Activated T-cell treated with anti-CD3 and anti-CD28 coated beads, Interleukin-2, amount 50 U/mL, for 72 hours (primary cell): Measurements from ENCODE around the gene CHST11. TPM values are rescaled to one million over a fixed set of nuclear protein-coding genes. Genes with fewer than 3 reads are reported as not detected.

Source experiments
- ATAC-seq, 2 donors: fragments of 150-1000 bp; cut with Tn5 transposase; replicated peaks in 1 of 2; 2 replicates each; pipeline ENCODE4 v1.10.0; 2021; ENCODE audit warnings: moderate library complexity in 2 of 2, mild to moderate bottlenecking in 1 of 2
- DNase-seq, 2 donors: peaks; one replicate each; pipeline ENCODE4 v3.0.0; 2021 to 2022; ENCODE audit warnings: mixed read lengths in 1 of 2
- H3K27ac Mint-ChIP-seq: one replicate; pipeline ENCODE4 v1.8.0; 2022; ENCODE audit warnings: mild to moderate bottlenecking, moderate library complexity, mixed read lengths
- H3K27me3 Mint-ChIP-seq: one replicate; pipeline ENCODE4 v1.8.0; 2022; ENCODE audit warnings: low read depth, mixed read lengths
- H3K36me3 Mint-ChIP-seq, 2 donors: one replicate each; pipeline ENCODE4 v1.8.0; 2022; ENCODE audit warnings: mixed read lengths in 2 of 2, mild to moderate bottlenecking in 1 of 2; ENCODE audit not compliant: insufficient read depth in 2 of 2
- H3K4me1 Mint-ChIP-seq: one replicate; pipeline ENCODE4 v1.8.0; 2022; ENCODE audit warnings: low read depth, mixed read lengths
- H3K4me3 Mint-ChIP-seq, 2 donors: one replicate each; pipeline ENCODE4 v1.8.0; 2022; ENCODE audit warnings: mild to moderate bottlenecking in 2 of 2, mixed read lengths in 2 of 2, moderate library complexity in 2 of 2
- H3K9me3 Mint-ChIP-seq, 2 donors: one replicate each; pipeline ENCODE4 v1.8.0; 2022; ENCODE audit warnings: mixed read lengths in 2 of 2
- total RNA-seq, 2 donors: library from RNA; stranded (reverse); gene quantifications; one replicate each; pipeline ENCODE4 v1.2.3, GENCODE V29; 2022

The CHST11 gene
- total RNA-seq, 2 donors from 2014 or later = 47.2 to 57.7 TPM

DNA sequence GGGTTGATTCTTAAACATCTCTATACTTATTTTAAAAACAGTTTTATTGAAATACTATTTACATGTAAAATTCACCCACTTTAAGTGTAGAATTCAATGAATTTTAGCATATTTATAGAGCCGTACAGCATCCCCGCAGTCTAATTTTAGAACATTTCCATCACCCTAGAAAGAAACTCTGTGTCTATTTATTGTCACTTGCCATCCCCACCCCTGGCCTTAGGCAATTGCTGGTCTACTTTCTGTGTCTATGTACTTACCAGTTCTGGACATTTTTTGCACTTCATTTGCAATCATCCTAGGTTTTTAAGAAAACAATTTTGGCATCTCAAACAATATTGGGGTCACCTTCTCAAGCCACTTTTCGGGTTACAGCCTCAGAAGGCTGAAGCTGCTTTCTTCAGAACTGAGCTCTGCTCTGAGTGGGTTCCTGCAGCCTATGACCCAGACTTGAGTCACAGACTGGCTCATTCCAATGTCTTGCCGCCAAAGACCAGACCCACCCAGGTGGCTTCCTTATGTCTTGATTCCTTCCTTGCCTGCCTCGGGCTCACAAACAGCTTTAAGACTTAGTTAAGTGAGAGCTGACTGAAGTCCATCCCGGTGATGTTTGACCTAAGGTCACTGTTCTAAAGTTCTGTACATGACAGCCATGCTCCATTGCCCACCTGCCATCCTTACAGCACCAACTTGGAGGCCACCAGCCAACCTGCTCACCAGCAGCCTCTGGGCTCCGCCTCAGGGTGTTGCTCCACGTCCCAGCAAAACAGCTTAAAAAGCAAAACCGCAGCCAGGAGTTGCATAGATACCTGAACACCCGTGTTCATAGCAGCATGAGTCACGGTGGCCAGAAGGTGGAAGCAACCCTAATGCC is 131.5 kb downstream of the CHST11 start:
- Mint-ChIP-seq H3K27me3 (no peaks in the 10 kb centered on the region), H3K27ac (peak overlapping the region; percentile 30), H3K4me1 (peaks cover 15% of the 10 kb centered on the region), H3K4me3 (no peak overlapping the region), H3K9me3 (no peaks in the 10 kb centered on the region), H3K36me3 (peaks cover 0 to 2% of the 10 kb centered on the region in 2 donors)
- ATAC-seq (no peak), DNase-seq (no peak)

DNA sequence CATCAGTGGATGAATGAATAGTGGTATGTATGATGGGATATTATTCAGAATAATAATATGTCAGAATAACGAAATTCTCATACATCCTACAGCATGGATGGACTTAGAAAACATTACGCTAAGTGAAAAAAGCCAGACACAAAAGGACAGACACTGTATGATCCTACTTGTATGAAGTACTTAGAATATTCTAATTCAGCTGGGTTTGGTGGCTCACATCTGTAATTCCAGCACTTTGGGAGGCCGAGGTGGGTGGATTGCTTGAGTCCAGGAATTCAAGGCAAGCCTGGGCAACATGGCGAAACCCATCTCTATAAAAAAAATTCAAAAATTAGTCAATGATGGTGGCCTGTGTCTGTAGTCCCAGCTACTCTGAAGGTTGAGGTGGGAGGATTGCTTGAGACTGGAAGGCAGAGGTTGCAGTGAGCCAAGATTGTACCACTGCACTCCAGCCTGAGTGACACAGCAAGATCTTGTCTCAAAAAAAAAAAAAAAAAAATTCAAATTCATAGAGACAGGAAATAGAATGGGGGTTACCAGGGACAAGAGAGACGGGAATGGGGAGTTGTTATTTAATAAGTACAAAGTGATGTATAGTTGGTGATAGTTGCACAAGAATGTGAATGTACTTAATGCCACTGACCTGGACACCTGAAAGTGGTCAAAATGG is 132.3 kb downstream of the CHST11 start:
- no peak for DNase-seq
- Mint-ChIP-seq H3K4me1 (peaks cover 10% of the 10 kb centered on the region), H3K4me3 (no peak overlapping the region), H3K27me3 (no peaks in the 10 kb centered on the region), H3K36me3 (peaks cover 0 to 2% of the 10 kb centered on the region in 2 donors), H3K27ac (peak overlapping the region; percentile 30), H3K9me3 (no peaks in the 10 kb centered on the region)
- no peak for ATAC-seq

- H3K27me3 Mint-ChIP-seq = no peaks in the 10 kb centered on the region
- H3K9me3 Mint-ChIP-seq = no peaks in the 10 kb centered on the region
- H3K4me1 Mint-ChIP-seq = peaks cover 11% of the 10 kb centered on the region
- DNase-seq (no peak), ATAC-seq (no peak)
- peaks cover 0 to 4% of the 10 kb centered on the region in 2 donors for H3K36me3 Mint-ChIP-seq
- H3K4me3 Mint-ChIP-seq = no peak overlapping the region
- H3K27ac Mint-ChIP-seq = peak overlapping the region; percentile 39
Observed at GRCh38 chr12:104590022-104590421, 133.3 kb downstream of the CHST11 start.

GRCh38 chr12:104591257-104591885 is 134.6 kb downstream of the CHST11 start:
- DNase-seq (no peak), ATAC-seq (no peak)
- Mint-ChIP-seq H3K4me3 (no peak overlapping the region), H3K36me3 (peaks cover 0 to 4% of the 10 kb centered on the region in 2 donors), H3K27ac (peak overlapping the region; percentile 26), H3K4me1 (peaks cover 15% of the 10 kb centered on the region), H3K27me3 (no peaks in the 10 kb centered on the region), H3K9me3 (no peaks in the 10 kb centered on the region)

DNA sequence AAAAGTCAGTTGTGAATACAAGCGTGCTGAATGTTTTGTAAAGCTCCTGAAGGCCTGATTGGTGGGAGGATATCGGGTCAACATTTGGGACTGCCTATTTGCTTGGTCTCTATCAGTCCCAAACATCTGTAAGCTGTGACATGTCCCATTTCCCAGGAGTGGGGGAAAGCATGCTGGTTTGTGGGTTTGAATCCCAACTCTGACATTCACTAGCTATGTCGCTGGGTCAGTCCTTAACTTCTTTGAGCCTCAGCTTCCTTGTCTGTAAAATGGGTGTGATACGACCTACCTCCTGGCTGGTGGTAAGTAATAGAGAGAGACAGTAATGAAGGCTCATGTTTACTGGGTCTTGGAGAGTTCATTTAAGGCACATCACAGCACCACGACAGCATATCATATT is 136.7 kb downstream of the CHST11 start:
- ATAC-seq (no peak), DNase-seq (no peak)
- Mint-ChIP-seq H3K36me3 (peaks cover 0 to 4% of the 10 kb centered on the region in 2 donors), H3K4me1 (peaks cover 23% of the 10 kb centered on the region), H3K4me3 (no peak overlapping the region), H3K27ac (no peak overlapping the region), H3K9me3 (no peaks in the 10 kb centered on the region), H3K27me3 (no peaks in the 10 kb centered on the region)

- H3K9me3 Mint-ChIP-seq = no peaks in the 10 kb centered on the region
- no peak for ATAC-seq
- DNase-seq = no peak
- H3K27me3 Mint-ChIP-seq = no peaks in the 10 kb centered on the region
- H3K4me3 Mint-ChIP-seq = no peak overlapping the region
- H3K36me3 Mint-ChIP-seq = peaks cover 0 to 1% of the 10 kb centered on the region in 2 donors
- H3K27ac Mint-ChIP-seq = no peak overlapping the region
- peaks cover 32% of the 10 kb centered on the region for H3K4me1 Mint-ChIP-seq
Observed at GRCh38 chr12:104596134-104596799, 139.5 kb downstream of the CHST11 start.

GRCh38 chr12:104596898-104597843 is 140.4 kb downstream of the CHST11 start:
- no peak overlapping the region for H3K4me3 Mint-ChIP-seq

GRCh38 chr12:104598342-104599271 is 141.9 kb downstream of the CHST11 start:
- peaks cover 46% of the 10 kb centered on the region for H3K4me1 Mint-ChIP-seq
- H3K36me3 Mint-ChIP-seq = peaks cover 0 to 1% of the 10 kb centered on the region in 2 donors
- no peak overlapping the region for H3K27ac Mint-ChIP-seq
- no peaks in the 10 kb centered on the region for H3K27me3 Mint-ChIP-seq
- no peak overlapping the region for H3K4me3 Mint-ChIP-seq
- H3K9me3 Mint-ChIP-seq = no peaks in the 10 kb centered on the region
- DNase-seq (no peak), ATAC-seq (no peak)

More at GRCh38 chr12:104596898-104597843, 140.4 kb downstream of the CHST11 start:
- DNase-seq (no peak), ATAC-seq (no peak)
- no peak overlapping the region for H3K27ac Mint-ChIP-seq
- peaks cover 38% of the 10 kb centered on the region for H3K4me1 Mint-ChIP-seq
- H3K9me3 Mint-ChIP-seq = no peaks in the 10 kb centered on the region
- no peaks in the 10 kb centered on the region for H3K27me3 Mint-ChIP-seq
- peaks cover 0 to 1% of the 10 kb centered on the region in 2 donors for H3K36me3 Mint-ChIP-seq

DNA sequence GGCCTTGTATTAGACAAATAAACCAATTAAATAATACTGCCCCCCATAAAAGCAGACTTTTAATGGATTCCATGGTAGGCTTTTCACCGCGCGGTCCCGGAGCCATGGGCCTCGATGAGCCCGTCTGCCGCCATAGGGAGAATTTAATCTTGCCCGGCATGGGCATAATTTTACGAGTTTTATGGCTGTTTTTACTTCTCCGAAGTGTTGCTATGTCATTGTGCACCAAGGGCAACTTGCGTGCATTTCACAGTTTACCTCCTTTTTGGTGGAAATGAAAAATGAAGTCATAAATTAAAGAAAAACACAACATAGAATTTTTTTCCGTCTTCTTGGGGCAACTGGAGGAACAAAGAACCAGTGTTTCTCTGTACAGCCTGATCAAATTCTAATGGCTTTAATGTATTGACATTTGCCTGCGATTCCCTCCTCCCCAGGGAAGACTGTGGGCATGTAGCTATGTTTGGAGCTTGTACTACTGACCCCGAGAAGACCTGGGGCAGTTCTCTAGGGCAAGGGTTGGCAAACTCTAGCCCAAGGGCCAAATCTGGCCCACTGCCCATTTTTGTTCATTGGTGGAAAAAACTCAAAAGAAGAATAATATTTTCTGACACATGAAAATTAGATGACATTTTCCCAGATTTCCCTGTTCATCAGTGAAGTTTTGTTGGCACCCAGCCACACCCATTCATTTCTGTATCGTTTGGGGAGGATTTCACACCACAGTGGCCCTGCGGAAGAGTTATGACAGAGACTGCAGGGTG is 142.7 kb downstream of the CHST11 start:
- no peak overlapping the region for H3K27ac Mint-ChIP-seq
- H3K9me3 Mint-ChIP-seq = no peaks in the 10 kb centered on the region
- H3K27me3 Mint-ChIP-seq = no peaks in the 10 kb centered on the region
- no peaks in the 10 kb centered on the region for H3K36me3 Mint-ChIP-seq
- no peak overlapping the region for H3K4me3 Mint-ChIP-seq
- no peak for DNase-seq
- ATAC-seq = no peak
- H3K4me1 Mint-ChIP-seq = peaks cover 47% of the 10 kb centered on the region

GRCh38 chr12:104600036-104600712 is 143.4 kb downstream of the CHST11 start:
- Mint-ChIP-seq H3K4me3 (no peak overlapping the region), H3K27ac (peak overlapping the region; percentile 44), H3K4me1 (peaks cover 47% of the 10 kb centered on the region), H3K9me3 (no peaks in the 10 kb centered on the region), H3K27me3 (no peaks in the 10 kb centered on the region), H3K36me3 (no peaks in the 10 kb centered on the region)
- DNase-seq = no peak
- no peak for ATAC-seq
